Natural killer cell (primary cell): ENCODE results near the gene SYT2. TPM values are rescaled to one million over a fixed set of nuclear protein-coding genes. Genes with fewer than 3 reads are reported as not detected.
A peak's percentile ranks its signal among the peaks of the same experiment; 100 is the strongest.
"Not testable (repeated sequence)": the region's sequence is repeated elsewhere in the genome, so short reads cannot be mapped to it uniquely, and the experiment has no call there.

ENCODE experiments used
- ATAC-seq, 3 donors: fragments of 150-1000 bp in 2 of 3; fragments of 200-7000 bp in 1 of 3; cut with Tn5 transposase; 1 replicate in 1 of 3; 2 replicates in 2 of 3; pipeline ENCODE4 v1.10.0; 2021; ENCODE audit warnings: mild to moderate bottlenecking in 2 of 3, moderate library complexity in 2 of 3
- DNase-seq, 2 donors: peaks; one replicate each; pipeline versions ENCODE4 v3.0.0 to v3.0.0-alpha.2; 2013 to 2021; ENCODE audit warnings: mixed read lengths in 1 of 2
- H3K27ac ChIP-seq: one replicate; pipeline ENCODE4 v1.5.1; 2013; ENCODE audit warnings: mild to moderate bottlenecking, low read length
- H3K27me3 ChIP-seq: one replicate; pipeline ENCODE4 v1.6.1; 2013; ENCODE audit warnings: low read length; ENCODE audit not compliant: control insufficient read depth, insufficient read depth
- H3K36me3 ChIP-seq: one replicate; pipeline ENCODE4 v1.6.1; 2013; ENCODE audit warnings: low read length; ENCODE audit not compliant: control insufficient read depth, insufficient read depth
- H3K4me1 ChIP-seq: one replicate; pipeline ENCODE4 v1.6.1; 2013; ENCODE audit warnings: low read length; ENCODE audit not compliant: control insufficient read depth, insufficient read depth
- H3K4me3 ChIP-seq: one replicate; pipeline ENCODE4 v1.5.1; 2013; ENCODE audit warnings: low read length
- H3K9me3 ChIP-seq: one replicate; pipeline ENCODE4 v1.6.1; 2013; ENCODE audit warnings: low read length; ENCODE audit not compliant: control insufficient read depth, insufficient read depth
- H3K27ac Mint-ChIP-seq, 2 donors: one replicate each; pipeline ENCODE4 v1.8.0; 2022; ENCODE audit warnings: mild to moderate bottlenecking in 2 of 2, mixed read lengths in 2 of 2, moderate library complexity in 1 of 2
- H3K27me3 Mint-ChIP-seq, 2 donors: one replicate each; pipeline ENCODE4 v1.8.0; 2022; ENCODE audit warnings: low read depth in 2 of 2, mixed read lengths in 2 of 2
- H3K36me3 Mint-ChIP-seq: one replicate; pipeline ENCODE4 v1.8.0; 2022; ENCODE audit warnings: mixed read lengths
- H3K4me1 Mint-ChIP-seq, 2 donors: one replicate each; pipeline ENCODE4 v1.8.0; 2022; ENCODE audit warnings: mixed read lengths in 2 of 2
- H3K4me3 Mint-ChIP-seq: one replicate; pipeline ENCODE4 v1.8.0; 2022; ENCODE audit warnings: mild to moderate bottlenecking, moderate library complexity, mixed read lengths
- H3K9me3 Mint-ChIP-seq, 2 donors: one replicate each; pipeline ENCODE4 v1.8.0; 2022; ENCODE audit warnings: mixed read lengths in 2 of 2
- CTCF ChIP-seq: fragments of 200-600 bp; IDR thresholded peaks from one replicate; pipeline ENCODE4 v1.8.0; 2022; ENCODE audit warnings: antibody characterized with exemption
- WGBS: methylation state at CpG from one replicate; pipeline ENCODE4 v1.1.7; 2013; ENCODE audit warnings: missing lambda C conversion rate; ENCODE audit not compliant: insufficient coverage; 5-methylcytosine and 5-hydroxymethylcytosine counted together
- intact Hi-C: fragments of 100-400 bp; cut with micrococcal nuclease; formaldehyde crosslinking; loops from one replicate; pipeline ENCODE4 v1.14.2; 2022
- total RNA-seq, 4 donors: library from RNA; stranded (reverse); fragments of 120-200 nt in 1 of 4; gene quantifications; one replicate each; pipeline versions ENCODE4 v1.2.3 to v1.2.4, GENCODE V29; 2013 to 2022

The SYT2 gene
- total RNA-seq, 3 donors from 2014 or later (not counting 1 experiment from before 2014, with no cell fraction given): not detected

DNA sequence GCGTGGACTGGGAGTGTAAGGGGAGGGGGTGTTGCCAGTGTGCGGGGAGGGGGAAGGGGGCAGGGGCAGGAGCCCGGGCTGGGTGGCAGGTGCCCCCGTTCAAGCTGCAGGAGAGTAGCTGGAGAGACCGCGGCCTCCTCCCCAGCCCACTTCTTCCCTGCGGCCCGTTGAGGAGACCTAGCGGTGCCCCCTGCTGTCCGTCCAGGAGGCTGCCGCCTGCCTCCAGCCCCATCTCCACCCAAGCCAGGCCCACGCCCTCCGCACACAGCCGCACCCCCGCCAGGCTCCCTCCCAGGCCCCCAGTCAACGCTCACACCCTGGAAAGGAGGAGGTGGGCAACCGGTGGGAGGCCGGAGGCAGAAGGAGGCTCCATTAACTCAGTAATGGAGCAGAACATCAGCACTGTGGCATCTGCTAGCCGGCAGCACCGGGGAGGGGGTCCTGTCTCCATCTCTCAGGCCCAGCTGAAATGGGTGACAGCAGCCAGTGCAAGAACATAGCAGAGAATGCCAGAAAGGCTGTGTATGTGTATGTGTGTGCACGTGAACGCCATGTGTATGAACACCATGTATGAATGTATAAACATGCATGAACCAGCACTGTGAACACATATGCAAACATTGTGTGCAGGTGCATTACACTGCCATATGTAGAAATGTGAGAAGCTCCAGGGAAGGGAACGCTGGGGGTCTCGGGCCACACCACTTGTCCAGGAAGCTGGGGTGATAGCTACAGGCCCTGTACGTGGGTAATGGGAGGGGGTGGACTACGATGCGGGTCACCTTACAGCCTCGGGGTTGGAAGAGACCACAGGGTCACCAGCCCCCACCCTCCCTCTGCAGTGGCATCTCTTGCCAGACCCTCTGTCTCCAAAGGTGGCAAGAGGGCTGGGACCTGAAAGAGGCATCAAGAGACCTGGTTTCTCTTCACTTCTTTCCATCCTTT, 84.6 kb downstream of the SYT2 start:
- peaks cover 12 to 14% of the 10 kb centered on the region in 2 donors for H3K27me3 Mint-ChIP-seq
- H3K36me3 Mint-ChIP-seq: no peaks in the 10 kb centered on the region
- WGBS: 37% methylated on average over 27 of the region's 28 CpGs
- DNase-seq: peak; percentile 47 to 75
- H3K27ac Mint-ChIP-seq: no peak overlapping the region
- H3K4me1 Mint-ChIP-seq: peaks cover 35 to 43% of the 10 kb centered on the region in 2 donors
- H3K27ac ChIP-seq: no peak overlapping the region
- peaks cover 3% of the 10 kb centered on the region for H3K27me3 ChIP-seq
- H3K4me3 Mint-ChIP-seq: no peak overlapping the region
- H3K4me3 ChIP-seq: no peak overlapping the region
- TF ChIP-seq CTCF: peak; percentile 38
- ATAC-seq: peak; percentile 67 to 72 (median 70)
- H3K36me3 ChIP-seq: no peaks in the 10 kb centered on the region
- intact Hi-C loops: no loop called here
- H3K9me3 ChIP-seq: no peaks in the 10 kb centered on the region
- no peaks in the 10 kb centered on the region for H3K9me3 Mint-ChIP-seq
- H3K4me1 ChIP-seq: peaks cover 61% of the 10 kb centered on the region

GRCh38 chr1:202624781-202625108, 85.5 kb downstream of the SYT2 start:
- peaks cover 51% of the 10 kb centered on the region for H3K4me1 ChIP-seq
- WGBS: 84% methylated on average over 1 of the region's 1 CpG
- no peak overlapping the region for H3K4me3 ChIP-seq
- no peak for TF ChIP-seq CTCF
- Mint-ChIP-seq H3K27ac (no peak overlapping the region), H3K27me3 (peaks cover 10 to 12% of the 10 kb centered on the region in 2 donors), H3K4me1 (peaks cover 29 to 35% of the 10 kb centered on the region in 2 donors), H3K36me3 (no peaks in the 10 kb centered on the region), H3K9me3 (no peaks in the 10 kb centered on the region), H3K4me3 (no peak overlapping the region)
- ATAC-seq (peak in 1 of 3 donors; percentile 17), DNase-seq (peak in 1 of 2 donors; percentile 31)
- H3K27ac ChIP-seq: no peak overlapping the region
- no peaks in the 10 kb centered on the region for H3K9me3 ChIP-seq
- peaks cover 2% of the 10 kb centered on the region for H3K27me3 ChIP-seq
- no peaks in the 10 kb centered on the region for H3K36me3 ChIP-seq
- intact Hi-C loops: no loop called here

GRCh38 chr1:202624088-202624780, 86.0 kb downstream of the SYT2 start:
- intact Hi-C loops: no loop called here
- ATAC-seq (no peak), DNase-seq (no peak)
- Mint-ChIP-seq H3K4me1 (peaks cover 24 to 30% of the 10 kb centered on the region in 2 donors), H3K4me3 (no peak overlapping the region), H3K9me3 (no peaks in the 10 kb centered on the region), H3K36me3 (no peaks in the 10 kb centered on the region), H3K27ac (no peak overlapping the region), H3K27me3 (peaks cover 9 to 17% of the 10 kb centered on the region in 2 donors)
- H3K4me3 ChIP-seq: no peak overlapping the region
- H3K4me1 ChIP-seq: peaks cover 46% of the 10 kb centered on the region
- no peaks in the 10 kb centered on the region for H3K9me3 ChIP-seq
- H3K27ac ChIP-seq: no peak overlapping the region
- no peaks in the 10 kb centered on the region for H3K36me3 ChIP-seq
- H3K27me3 ChIP-seq: peaks cover 2% of the 10 kb centered on the region
- WGBS: 90% methylated on average over 7 of the region's 7 CpGs
- TF ChIP-seq CTCF: no peak

- 76% methylated on average over 12 of the region's 12 CpGs for WGBS
- ATAC-seq, H3K36me3 Mint-ChIP-seq, intact Hi-C loops, H3K9me3 ChIP-seq, H3K9me3 Mint-ChIP-seq, H3K4me3 ChIP-seq, H3K27ac ChIP-seq, H3K27ac Mint-ChIP-seq, H3K36me3 ChIP-seq, DNase-seq, H3K4me3 Mint-ChIP-seq, H3K27me3 ChIP-seq: not testable (repeated sequence)
- peaks cover 13 to 25% of the 10 kb centered on the region in 2 donors for H3K27me3 Mint-ChIP-seq
- peaks cover 39% of the 10 kb centered on the region for H3K4me1 ChIP-seq
- peaks cover 24 to 30% of the 10 kb centered on the region in 2 donors for H3K4me1 Mint-ChIP-seq
Observed at GRCh38 chr1:202623476-202623875, 86.8 kb downstream of the SYT2 start.
